ENCODE data around the gene CCDC9B.

Gene CCDC9B

DNA sequence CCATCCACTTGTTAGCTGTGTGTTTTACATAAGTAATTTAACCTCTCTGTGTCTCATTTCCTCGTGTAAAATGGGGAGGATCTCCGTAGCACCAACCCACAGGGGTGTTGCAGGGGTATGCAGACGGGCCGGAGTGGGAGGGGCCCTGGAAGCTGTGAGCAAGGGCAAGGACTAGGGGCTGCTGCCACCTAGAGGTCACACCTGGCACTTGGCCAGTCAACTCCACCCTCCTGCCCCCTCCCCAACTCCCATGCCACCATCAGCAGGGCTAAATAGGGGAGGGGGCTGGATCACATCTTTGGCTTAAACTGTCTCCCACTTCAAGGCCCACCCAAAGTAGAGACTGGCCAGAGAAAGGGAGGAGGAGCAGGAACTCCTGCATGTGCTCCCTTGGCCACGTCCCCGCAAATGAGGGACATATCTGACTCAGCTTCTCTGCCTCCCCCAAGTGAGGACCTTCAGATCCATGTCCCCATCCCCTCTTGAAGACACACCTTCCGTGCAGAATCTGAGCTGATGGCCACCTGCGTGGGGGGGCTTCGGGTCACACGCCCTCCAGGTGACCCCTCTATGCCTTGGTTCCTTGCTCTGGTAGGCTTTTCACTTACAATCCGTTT lies 2.6 kb downstream of the CCDC9B start:
- H3K27ac ChIP-seq (ENCODE audit: low read depth, low read length), result no peak overlapping the region
- no peaks in the 10 kb centered on the region for H3K9me3 ChIP-seq (ENCODE audit: control insufficient read depth in 5 of 5, low read length in 5 of 5)
- H3K9ac ChIP-seq (ENCODE audit: low read length in 5 of 5), result peak overlapping the region in 1 of 5 donors; percentile 3
- H3K4me1 ChIP-seq (ENCODE audit: control insufficient read depth in 5 of 5, insufficient read depth in 5 of 5, low read length in 5 of 5), result peaks cover 15 to 88% (median 73%) of the 10 kb centered on the region in 5 donors
- H3K4me3 ChIP-seq (ENCODE audit: low read depth in 1 of 5, low read length in 5 of 5), result no peak overlapping the region
- H3K36me3 ChIP-seq (ENCODE audit: control insufficient read depth in 5 of 5, insufficient read depth in 5 of 5, low read length in 5 of 5), result peaks cover 0 to 2% (median 0%) of the 10 kb centered on the region in 5 donors
- no peaks in the 10 kb centered on the region for H3K27me3 ChIP-seq (ENCODE audit: control insufficient read depth in 5 of 5, insufficient read depth in 4 of 5, low read length in 5 of 5)

DNA sequence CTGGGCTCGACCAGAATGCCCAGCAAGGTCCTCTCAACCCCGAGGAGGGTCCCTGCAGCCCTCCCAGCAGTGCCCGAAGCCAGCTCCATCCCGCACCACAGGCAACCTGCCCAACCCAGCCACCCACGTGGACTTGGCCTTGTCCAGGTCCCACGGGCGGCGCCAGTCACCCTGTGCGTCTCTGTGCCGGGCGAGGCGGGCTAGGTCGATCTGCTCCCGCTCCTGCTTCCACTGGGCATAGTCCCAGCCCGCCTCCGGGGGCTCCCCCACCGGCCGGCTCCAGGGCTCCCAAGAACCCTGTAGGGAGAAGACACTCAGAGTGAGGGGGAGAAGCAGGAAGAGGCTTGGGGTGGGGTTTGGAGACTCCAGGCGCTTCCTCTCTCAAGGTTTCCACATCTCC lies 3.1 kb downstream of the CCDC9B start:
- no peaks in the 10 kb centered on the region for H3K27me3 ChIP-seq (ENCODE audit: control insufficient read depth in 5 of 5, insufficient read depth in 4 of 5, low read length in 5 of 5)
- H3K9ac ChIP-seq (ENCODE audit: low read length in 5 of 5), result no peak overlapping the region
- H3K27ac ChIP-seq (ENCODE audit: low read depth, low read length), result no peak overlapping the region
- no peak overlapping the region for H3K4me3 ChIP-seq (ENCODE audit: low read depth in 1 of 5, low read length in 5 of 5)
- no peaks in the 10 kb centered on the region for H3K9me3 ChIP-seq (ENCODE audit: control insufficient read depth in 5 of 5, low read length in 5 of 5)
- peaks cover 0 to 2% (median 0%) of the 10 kb centered on the region in 5 donors for H3K36me3 ChIP-seq (ENCODE audit: control insufficient read depth in 5 of 5, insufficient read depth in 5 of 5, low read length in 5 of 5)
- H3K4me1 ChIP-seq (ENCODE audit: control insufficient read depth in 5 of 5, insufficient read depth in 5 of 5, low read length in 5 of 5), result peaks cover 13 to 88% (median 70%) of the 10 kb centered on the region in 5 donors

DNA sequence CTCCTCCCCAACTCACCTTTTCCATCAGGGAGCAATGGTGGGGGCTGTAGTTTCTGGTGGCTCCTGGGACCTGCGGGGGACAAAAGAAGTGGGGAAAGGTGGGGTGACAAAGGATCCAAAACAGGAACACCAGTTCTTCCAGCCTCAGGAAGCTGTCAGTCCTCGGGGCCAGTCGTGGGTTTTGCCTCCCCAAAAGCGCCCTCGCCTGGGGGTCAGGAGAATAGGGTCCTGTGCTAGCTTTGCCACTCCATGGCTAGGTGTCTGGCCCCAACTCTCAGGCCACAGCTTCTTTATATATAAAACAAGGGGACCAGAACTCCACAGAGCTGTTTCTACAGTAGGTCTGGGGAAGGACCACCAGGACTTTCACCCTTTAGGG lies 4.0 kb downstream of the CCDC9B start:
- peaks cover 0 to 2% (median 0%) of the 10 kb centered on the region in 5 donors for H3K36me3 ChIP-seq (ENCODE audit: control insufficient read depth in 5 of 5, insufficient read depth in 5 of 5, low read length in 5 of 5)
- no peak overlapping the region for H3K27ac ChIP-seq (ENCODE audit: low read depth, low read length)
- no peak overlapping the region for H3K4me3 ChIP-seq (ENCODE audit: low read depth in 1 of 5, low read length in 5 of 5)
- no peaks in the 10 kb centered on the region for H3K27me3 ChIP-seq (ENCODE audit: control insufficient read depth in 5 of 5, insufficient read depth in 4 of 5, low read length in 5 of 5)
- no peak overlapping the region for H3K9ac ChIP-seq (ENCODE audit: low read length in 5 of 5)
- H3K9me3 ChIP-seq (ENCODE audit: control insufficient read depth in 5 of 5, low read length in 5 of 5), result no peaks in the 10 kb centered on the region
- peaks cover 13 to 96% (median 68%) of the 10 kb centered on the region in 5 donors for H3K4me1 ChIP-seq (ENCODE audit: control insufficient read depth in 5 of 5, insufficient read depth in 5 of 5, low read length in 5 of 5)

DNA sequence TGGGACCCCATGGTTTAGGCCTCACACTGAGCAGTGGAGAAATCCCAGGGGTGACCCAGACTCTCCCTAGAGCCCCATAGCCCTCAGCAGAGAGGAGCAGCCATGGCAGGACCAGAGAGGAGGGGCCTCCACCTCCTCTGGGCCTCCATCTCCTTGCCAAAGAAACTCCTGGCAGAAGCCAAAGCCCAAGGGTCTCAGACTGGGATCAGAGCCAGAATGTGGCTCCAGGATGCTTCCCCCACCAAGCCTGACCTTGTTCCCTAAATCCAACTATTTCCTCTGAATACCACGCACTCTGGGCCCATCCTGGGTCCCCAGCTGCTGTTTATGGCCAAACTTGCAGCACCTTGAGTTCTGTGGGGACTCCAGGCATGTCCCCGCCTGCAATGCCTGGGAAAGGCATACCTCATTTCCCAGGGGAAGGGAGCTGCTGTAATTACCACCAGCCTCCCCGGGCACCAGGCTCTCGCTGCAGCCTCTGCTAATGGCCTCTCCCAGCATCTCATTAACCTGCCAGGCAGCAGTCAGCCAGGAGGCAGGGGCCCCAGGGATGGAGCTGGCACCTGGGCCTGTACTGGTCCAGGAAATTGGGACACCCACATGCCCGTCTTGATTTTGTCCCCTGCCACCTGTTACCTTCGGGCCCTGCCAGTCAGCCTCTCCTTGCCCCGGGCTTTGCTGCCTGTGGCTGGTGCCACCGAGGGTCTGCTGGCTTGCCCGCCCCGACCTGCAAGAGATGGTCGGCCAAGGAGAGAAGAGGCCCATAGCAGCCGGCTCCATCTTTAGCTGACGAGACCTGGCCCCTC lies 4.6 kb downstream of the CCDC9B start:
- H3K9ac ChIP-seq (ENCODE audit: low read length in 5 of 5), result no peak overlapping the region
- no peak overlapping the region for H3K4me3 ChIP-seq (ENCODE audit: low read depth in 1 of 5, low read length in 5 of 5)
- no peaks in the 10 kb centered on the region for H3K27me3 ChIP-seq (ENCODE audit: control insufficient read depth in 5 of 5, insufficient read depth in 4 of 5, low read length in 5 of 5)
- peaks cover 0 to 2% (median 0%) of the 10 kb centered on the region in 5 donors for H3K36me3 ChIP-seq (ENCODE audit: control insufficient read depth in 5 of 5, insufficient read depth in 5 of 5, low read length in 5 of 5)
- no peak overlapping the region for H3K27ac ChIP-seq (ENCODE audit: low read depth, low read length)
- H3K4me1 ChIP-seq (ENCODE audit: control insufficient read depth in 5 of 5, insufficient read depth in 5 of 5, low read length in 5 of 5), result peaks cover 13 to 92% (median 66%) of the 10 kb centered on the region in 5 donors
- H3K9me3 ChIP-seq (ENCODE audit: control insufficient read depth in 5 of 5, low read length in 5 of 5), result no peaks in the 10 kb centered on the region

DNA sequence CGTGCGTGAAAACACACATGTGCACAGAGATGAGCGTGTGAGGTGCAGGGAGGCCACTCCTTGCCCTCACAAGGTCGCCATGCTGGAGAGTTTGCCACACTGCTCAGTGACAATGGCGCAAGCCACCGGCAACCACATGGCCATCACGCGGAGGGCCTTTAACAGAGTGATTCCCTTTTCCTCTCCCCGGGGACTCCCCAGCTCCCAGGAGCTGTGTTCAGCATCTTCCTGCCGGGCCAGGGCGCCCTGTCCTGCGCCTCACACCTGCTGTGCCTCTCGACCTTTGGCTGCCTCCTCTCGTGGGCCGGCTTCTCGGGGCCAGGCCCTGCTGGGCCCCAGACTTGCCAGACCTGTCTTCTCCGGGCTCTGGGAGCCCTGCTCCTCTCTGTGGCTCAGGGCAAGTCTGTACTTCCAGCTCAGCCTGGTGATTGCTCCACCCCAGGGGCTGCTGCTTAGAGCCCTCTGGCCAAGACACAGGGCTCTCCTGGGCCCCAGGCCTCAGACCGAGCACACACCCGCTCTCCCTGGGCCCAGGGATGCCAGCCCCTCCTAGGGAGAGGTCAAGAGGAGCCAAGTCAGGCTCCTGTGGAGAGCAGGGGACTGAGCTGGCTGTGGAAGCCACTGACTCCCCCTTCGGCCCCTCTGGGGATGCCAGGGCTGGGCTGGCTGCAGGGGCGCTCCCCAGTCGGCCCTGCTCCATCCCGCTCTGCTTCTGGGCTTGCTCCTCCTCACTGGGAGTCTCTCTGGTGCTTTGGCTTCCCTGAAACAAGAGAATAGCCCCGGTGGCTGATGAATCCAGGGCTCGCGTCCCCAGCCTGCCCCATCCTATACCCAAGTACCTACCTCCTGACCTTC lies 5.6 kb downstream of the CCDC9B start:
- Histone ChIP-seq H3K9me3 (ENCODE audit: control insufficient read depth in 5 of 5, low read length in 5 of 5) (no peaks in the 10 kb centered on the region), H3K4me1 (ENCODE audit: control insufficient read depth in 5 of 5, insufficient read depth in 5 of 5, low read length in 5 of 5) (peaks cover 7 to 88% (median 56%) of the 10 kb centered on the region in 5 donors), H3K9ac (ENCODE audit: low read length in 5 of 5) (peak overlapping the region in 1 of 5 donors; percentile 39), H3K27ac (ENCODE audit: low read depth, low read length) (no peak overlapping the region), H3K4me3 (ENCODE audit: low read depth in 1 of 5, low read length in 5 of 5) (no peak overlapping the region), H3K27me3 (ENCODE audit: control insufficient read depth in 5 of 5, insufficient read depth in 4 of 5, low read length in 5 of 5) (no peaks in the 10 kb centered on the region), H3K36me3 (ENCODE audit: control insufficient read depth in 5 of 5, insufficient read depth in 5 of 5, low read length in 5 of 5) (peaks cover 0 to 2% (median 0%) of the 10 kb centered on the region in 5 donors)

GRCh38 chr15:40334541-40334940 lies 6.2 kb downstream of the CCDC9B start:
- Histone ChIP-seq H3K27me3 (ENCODE audit: control insufficient read depth in 5 of 5, insufficient read depth in 4 of 5, low read length in 5 of 5) (no peaks in the 10 kb centered on the region), H3K9me3 (ENCODE audit: control insufficient read depth in 5 of 5, low read length in 5 of 5) (no peaks in the 10 kb centered on the region), H3K36me3 (ENCODE audit: control insufficient read depth in 5 of 5, insufficient read depth in 5 of 5, low read length in 5 of 5) (peaks cover 0 to 2% (median 0%) of the 10 kb centered on the region in 5 donors), H3K4me3 (ENCODE audit: low read depth in 1 of 5, low read length in 5 of 5) (no peak overlapping the region), H3K27ac (ENCODE audit: low read depth, low read length) (peak overlapping the region; percentile 13), H3K9ac (ENCODE audit: low read length in 5 of 5) (peak overlapping the region in 2 of 5 donors; percentile 2 to 39), H3K4me1 (ENCODE audit: control insufficient read depth in 5 of 5, insufficient read depth in 5 of 5, low read length in 5 of 5) (peaks cover 4 to 85% (median 50%) of the 10 kb centered on the region in 5 donors)

- peak overlapping the region in 3 of 5 donors; percentile 2 to 56 (median 39) for H3K9ac ChIP-seq (ENCODE audit: low read length in 5 of 5)
- peak overlapping the region in 2 of 5 donors; percentile 4 to 49 for H3K4me3 ChIP-seq (ENCODE audit: low read depth in 1 of 5, low read length in 5 of 5)
- H3K4me1 ChIP-seq (ENCODE audit: control insufficient read depth in 5 of 5, insufficient read depth in 5 of 5, low read length in 5 of 5), result peaks cover 3 to 82% (median 44%) of the 10 kb centered on the region in 5 donors
- H3K27me3 ChIP-seq (ENCODE audit: control insufficient read depth in 5 of 5, insufficient read depth in 4 of 5, low read length in 5 of 5), result no peaks in the 10 kb centered on the region
- H3K9me3 ChIP-seq (ENCODE audit: control insufficient read depth in 5 of 5, low read length in 5 of 5), result no peaks in the 10 kb centered on the region
- H3K27ac ChIP-seq (ENCODE audit: low read depth, low read length), result peak overlapping the region; percentile 57
- peaks cover 0 to 2% (median 0%) of the 10 kb centered on the region in 5 donors for H3K36me3 ChIP-seq (ENCODE audit: control insufficient read depth in 5 of 5, insufficient read depth in 5 of 5, low read length in 5 of 5)
Observed at GRCh38 chr15:40333922-40334492, 6.7 kb downstream of the CCDC9B start.

DNA sequence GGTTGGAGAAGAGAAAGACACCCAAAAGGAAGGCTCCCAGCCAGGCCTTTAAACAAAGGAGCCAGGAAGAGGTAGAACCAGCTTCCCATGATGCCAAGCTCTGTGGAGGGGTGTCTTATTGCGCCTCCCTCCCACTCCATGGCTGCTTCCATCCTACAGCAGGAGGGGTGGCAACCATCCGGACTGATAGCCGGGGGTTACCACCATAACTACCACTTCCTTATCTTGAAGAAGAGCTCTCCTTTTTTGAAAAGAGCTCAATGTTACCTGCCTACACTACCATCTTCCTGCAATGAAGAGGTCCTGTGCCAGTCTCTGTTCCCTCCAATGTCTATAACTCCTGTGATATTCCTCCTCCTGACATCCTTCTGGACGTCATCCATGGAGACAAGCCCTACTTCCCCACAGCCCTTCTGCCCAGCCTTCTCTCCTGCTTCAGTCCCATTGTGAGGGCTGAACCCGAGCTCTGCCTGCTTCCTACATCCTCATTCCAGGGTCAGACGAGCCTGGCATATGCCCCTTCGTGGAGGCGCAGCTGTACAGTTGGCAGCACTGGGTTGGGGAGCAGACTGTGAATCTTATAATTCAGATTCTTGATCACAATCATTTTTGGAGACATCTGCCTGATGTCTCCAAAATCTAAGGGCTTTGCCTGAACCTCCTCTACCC lies 8.5 kb downstream of the CCDC9B start:
- Histone ChIP-seq H3K27me3 (ENCODE audit: control insufficient read depth in 5 of 5, insufficient read depth in 4 of 5, low read length in 5 of 5) (no peaks in the 10 kb centered on the region), H3K4me3 (ENCODE audit: low read depth in 1 of 5, low read length in 5 of 5) (no peak overlapping the region), H3K9ac (ENCODE audit: low read length in 5 of 5) (peak overlapping the region in 1 of 5 donors; percentile 5), H3K9me3 (ENCODE audit: control insufficient read depth in 5 of 5, low read length in 5 of 5) (no peaks in the 10 kb centered on the region), H3K36me3 (ENCODE audit: control insufficient read depth in 5 of 5, insufficient read depth in 5 of 5, low read length in 5 of 5) (peaks cover 0 to 2% (median 0%) of the 10 kb centered on the region in 5 donors), H3K4me1 (ENCODE audit: control insufficient read depth in 5 of 5, insufficient read depth in 5 of 5, low read length in 5 of 5) (peaks cover 3 to 74% (median 29%) of the 10 kb centered on the region in 5 donors), H3K27ac (ENCODE audit: low read depth, low read length) (no peak overlapping the region)

DNA sequence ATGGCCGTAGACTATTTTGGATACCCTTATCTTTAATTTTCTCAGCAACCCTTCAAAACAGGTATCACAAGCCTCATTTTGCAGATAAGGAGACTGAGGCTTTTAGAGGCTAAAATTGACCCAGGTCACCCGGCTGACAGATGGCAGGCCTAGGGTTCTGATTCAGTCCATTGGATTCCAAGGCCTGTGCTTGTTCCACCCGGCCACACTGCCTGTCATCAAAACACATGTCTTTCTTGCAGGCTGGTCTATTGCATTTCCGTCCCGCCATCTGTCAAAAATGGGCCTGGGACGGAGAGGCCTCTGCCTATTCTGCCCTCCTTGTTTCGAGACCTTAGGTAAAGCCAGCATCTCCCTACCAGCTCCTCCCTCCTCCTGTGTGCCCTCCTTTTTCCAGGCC lies 9.1 kb downstream of the CCDC9B start:
- Histone ChIP-seq H3K27me3 (ENCODE audit: control insufficient read depth in 5 of 5, insufficient read depth in 4 of 5, low read length in 5 of 5) (no peaks in the 10 kb centered on the region), H3K9me3 (ENCODE audit: control insufficient read depth in 5 of 5, low read length in 5 of 5) (no peaks in the 10 kb centered on the region), H3K4me3 (ENCODE audit: low read depth in 1 of 5, low read length in 5 of 5) (no peak overlapping the region), H3K4me1 (ENCODE audit: control insufficient read depth in 5 of 5, insufficient read depth in 5 of 5, low read length in 5 of 5) (peaks cover 3 to 71% (median 29%) of the 10 kb centered on the region in 5 donors), H3K27ac (ENCODE audit: low read depth, low read length) (no peak overlapping the region), H3K9ac (ENCODE audit: low read length in 5 of 5) (no peak overlapping the region), H3K36me3 (ENCODE audit: control insufficient read depth in 5 of 5, insufficient read depth in 5 of 5, low read length in 5 of 5) (peaks cover 0 to 2% (median 0%) of the 10 kb centered on the region in 5 donors)

Measured in subcutaneous abdominal adipose tissue (tissue), 5 donors.